HG03064 (cell line): ENCODE results near the gene DSCAM.

ENCODE experiments used
- ATAC-seq: cut with Tn5 transposase; IDR thresholded peaks from one replicate; pipeline ENCODE4 v1.9.1; 2021; ENCODE audit warnings: low read depth; ENCODE audit not compliant: unreplicated experiment

Gene DSCAM

GRCh38 chr21:40678681-40679284, 168.2 kb downstream of the DSCAM start:
- ATAC-seq, result no peak

- ATAC-seq, result no peak
Observed at GRCh38 chr21:40675017-40675416, 171.9 kb downstream of the DSCAM start.

- no peak for ATAC-seq
Observed at GRCh38 chr21:40672602-40673001, 174.4 kb downstream of the DSCAM start.

- no peak for ATAC-seq
Observed at GRCh38 chr21:40671716-40672115, 175.2 kb downstream of the DSCAM start.

- ATAC-seq, result no peak
Observed at GRCh38 chr21:40668555-40669275, 178.2 kb downstream of the DSCAM start.

GRCh38 chr21:40667967-40668366, 179.0 kb downstream of the DSCAM start:
- ATAC-seq, result no peak

- no peak for ATAC-seq
Observed at GRCh38 chr21:40662889-40663288, 184.1 kb downstream of the DSCAM start.

GRCh38 chr21:40660461-40660860, 186.5 kb downstream of the DSCAM start:
- no peak for ATAC-seq

GRCh38 chr21:40658311-40658710, 188.6 kb downstream of the DSCAM start:
- ATAC-seq, result no peak

- no peak for ATAC-seq
Observed at GRCh38 chr21:40652436-40652835, 194.5 kb downstream of the DSCAM start.

- ATAC-seq, result no peak
Observed at GRCh38 chr21:40647706-40648105, 199.3 kb downstream of the DSCAM start.

- ATAC-seq, result no peak
Observed at GRCh38 chr21:40646651-40647050, 200.3 kb downstream of the DSCAM start.

GRCh38 chr21:40641042-40641441, 205.9 kb downstream of the DSCAM start:
- ATAC-seq, result no peak

- no peak for ATAC-seq
Observed at GRCh38 chr21:40640266-40640789, 206.6 kb downstream of the DSCAM start.

- no peak for ATAC-seq
Observed at GRCh38 chr21:40639616-40640194, 207.3 kb downstream of the DSCAM start.

- ATAC-seq, result no peak
Observed at GRCh38 chr21:40638466-40639251, 208.3 kb downstream of the DSCAM start.

- ATAC-seq, result no peak
Observed at GRCh38 chr21:40636026-40636425, 210.9 kb downstream of the DSCAM start.

GRCh38 chr21:40635391-40635790, 211.6 kb downstream of the DSCAM start:
- ATAC-seq, result no peak

- no peak for ATAC-seq
Observed at GRCh38 chr21:40634141-40634540, 212.8 kb downstream of the DSCAM start.

GRCh38 chr21:40633048-40633447, 213.9 kb downstream of the DSCAM start:
- ATAC-seq, result no peak

- no peak for ATAC-seq
Observed at GRCh38 chr21:40631211-40631610, 215.7 kb downstream of the DSCAM start.
